ENCODE results near the gene SCYGR6.

DNA sequence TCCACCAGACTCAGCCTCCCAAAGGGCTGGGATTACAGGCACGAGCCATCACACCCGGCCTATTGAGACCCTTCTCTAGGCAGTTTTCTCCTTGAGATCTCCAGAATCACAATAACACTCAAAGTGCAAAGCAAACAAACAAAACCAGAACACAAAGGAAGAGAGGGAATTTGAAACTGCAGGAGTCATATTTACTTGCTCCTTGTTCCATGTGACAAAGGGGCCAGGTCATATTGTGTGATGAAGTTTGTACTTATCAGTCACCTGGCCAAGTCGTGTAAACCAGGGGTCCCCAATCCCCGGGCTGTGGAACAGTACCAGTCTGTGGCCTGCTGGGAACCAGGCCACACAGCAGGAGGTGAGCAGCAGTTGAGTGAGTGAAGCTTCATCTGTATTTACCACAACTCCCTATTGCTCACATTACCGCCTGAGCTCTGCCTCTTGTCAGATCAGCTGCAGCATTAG is 47.7 kb upstream of the SCYGR6 start:
- TF ChIP-seq, protein P1, sequence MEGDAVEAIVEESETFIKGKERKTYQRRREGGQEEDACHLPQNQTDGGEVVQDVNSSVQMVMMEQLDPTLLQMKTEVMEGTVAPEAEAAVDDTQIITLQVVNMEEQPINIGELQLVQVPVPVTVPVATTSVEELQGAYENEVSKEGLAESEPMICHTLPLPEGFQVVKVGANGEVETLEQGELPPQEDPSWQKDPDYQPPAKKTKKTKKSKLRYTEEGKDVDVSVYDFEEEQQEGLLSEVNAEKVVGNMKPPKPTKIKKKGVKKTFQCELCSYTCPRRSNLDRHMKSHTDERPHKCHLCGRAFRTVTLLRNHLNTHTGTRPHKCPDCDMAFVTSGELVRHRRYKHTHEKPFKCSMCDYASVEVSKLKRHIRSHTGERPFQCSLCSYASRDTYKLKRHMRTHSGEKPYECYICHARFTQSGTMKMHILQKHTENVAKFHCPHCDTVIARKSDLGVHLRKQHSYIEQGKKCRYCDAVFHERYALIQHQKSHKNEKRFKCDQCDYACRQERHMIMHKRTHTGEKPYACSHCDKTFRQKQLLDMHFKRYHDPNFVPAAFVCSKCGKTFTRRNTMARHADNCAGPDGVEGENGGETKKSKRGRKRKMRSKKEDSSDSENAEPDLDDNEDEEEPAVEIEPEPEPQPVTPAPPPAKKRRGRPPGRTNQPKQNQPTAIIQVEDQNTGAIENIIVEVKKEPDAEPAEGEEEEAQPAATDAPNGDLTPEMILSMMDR (IDR thresholded peaks at IDR 0.05) = no peak
- TF ChIP-seq EZH2 (IDR thresholded peaks at IDR 0.05; ENCODE audit: borderline replicate concordance, insufficient read depth, low read depth, low read length, poor library complexity, severe bottlenecking) = no peak
